Measurements from ENCODE around the gene SPRING1.
A peak's percentile ranks its signal among the peaks of the same experiment; 100 is the strongest.

The SPRING1 gene

GRCh38 chr12:116736962-116737773 is 701 bp downstream of the SPRING1 start:
- no peak for DNase-seq

GRCh38 chr12:116735951-116736599 is 1.8 kb downstream of the SPRING1 start:
- no peak for DNase-seq

GRCh38 chr12:116735084-116735483 is 2.8 kb downstream of the SPRING1 start:
- DNase-seq: no peak

- no peak for DNase-seq
Measured at GRCh38 chr12:116734156-116734768, 3.6 kb downstream of the SPRING1 start.

DNA sequence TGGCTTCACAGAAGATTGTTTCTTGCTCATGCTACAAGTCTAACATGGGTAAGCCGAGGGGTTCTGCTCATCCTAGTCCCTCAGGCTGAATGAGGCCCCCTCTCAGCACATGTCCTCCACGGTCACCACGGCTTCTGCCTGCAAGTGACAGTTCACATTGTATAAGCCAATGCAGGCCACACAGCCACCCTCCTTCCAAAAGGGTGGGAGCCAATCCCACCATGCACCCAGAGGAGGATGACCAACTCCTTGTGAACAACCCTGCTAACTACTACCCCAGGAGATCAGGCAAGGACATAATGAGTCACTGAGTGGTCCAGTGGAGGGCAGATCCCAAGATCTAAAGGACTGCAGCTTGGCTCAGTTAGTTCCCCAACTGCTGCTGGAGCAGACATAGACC is 6.1 kb downstream of the SPRING1 start:
- DNase-seq: no peak

GRCh38 chr12:116727891-116728290 is 10.0 kb downstream of the SPRING1 start:
- DNase-seq: no peak

- no peak for DNase-seq
Measured at GRCh38 chr12:116727261-116727660, 10.6 kb downstream of the SPRING1 start.

DNA sequence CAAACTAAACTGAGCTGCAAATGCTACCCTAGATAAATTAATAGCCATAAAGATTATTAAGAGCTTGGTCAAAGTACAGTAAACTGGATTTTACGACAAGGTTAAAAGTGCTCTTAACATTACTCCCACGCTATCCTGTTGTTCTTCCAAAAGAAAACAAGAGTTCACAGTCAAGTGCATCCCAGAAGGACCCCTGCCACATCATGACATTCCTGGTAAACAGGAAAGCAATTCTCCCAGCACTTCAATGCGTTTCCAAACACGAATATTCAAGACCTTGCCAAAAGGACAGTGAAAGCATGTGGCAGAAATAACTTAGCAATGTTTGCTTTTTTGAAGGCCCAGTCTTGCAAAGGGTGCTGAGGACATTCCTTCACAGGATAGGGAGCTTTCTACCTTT is 11.2 kb downstream of the SPRING1 start:
- DNase-seq: no peak

GRCh38 chr12:116722245-116722644 is 15.6 kb downstream of the SPRING1 start:
- DNase-seq: no peak

DNA sequence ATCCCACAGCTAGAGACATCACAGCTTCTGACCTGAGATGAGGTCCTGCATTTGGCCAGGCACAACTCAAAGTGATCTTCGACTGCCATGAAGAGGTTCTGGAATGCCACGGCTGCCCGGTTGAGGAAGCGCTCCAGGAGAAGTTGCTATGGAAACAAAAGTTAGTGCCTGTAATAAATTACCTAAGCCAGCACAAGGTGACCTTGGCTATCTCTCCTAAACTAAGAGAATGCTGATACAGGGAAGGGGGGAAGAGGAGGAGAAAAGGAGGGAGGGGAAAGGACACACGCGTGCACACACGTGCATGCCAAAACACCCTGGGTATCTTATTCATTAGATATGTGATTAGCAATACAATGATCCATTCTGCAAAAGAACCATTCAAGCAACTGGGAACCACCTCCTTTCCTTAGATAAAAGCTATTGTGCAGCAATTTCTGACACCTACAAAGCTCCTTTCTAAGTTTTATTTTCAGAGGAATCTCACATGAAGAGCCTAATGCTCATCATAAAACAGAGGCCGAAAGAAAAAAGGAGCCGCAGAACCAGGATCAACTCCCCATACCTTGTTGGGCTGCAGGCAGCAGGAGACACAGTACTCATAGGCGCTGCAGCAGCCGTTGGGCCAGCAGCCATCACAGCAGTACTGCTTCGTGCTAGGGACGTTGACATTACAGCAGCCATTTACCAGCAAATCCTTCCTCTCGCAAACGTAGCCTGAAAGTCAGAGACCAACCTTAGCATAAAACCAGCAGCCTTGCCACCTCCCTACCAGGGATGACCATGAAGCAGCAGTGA is 17.9 kb downstream of the SPRING1 start:
- no peak for DNase-seq

- peak in 1 of 2 experiments; percentile 40 for DNase-seq
Measured at GRCh38 chr12:116718655-116719454, 19.0 kb downstream of the SPRING1 start.

- DNase-seq: peak; percentile 58 to 89
Measured at GRCh38 chr12:116717466-116718437, 20.1 kb downstream of the SPRING1 start.

- no peak for DNase-seq
Measured at GRCh38 chr12:116714175-116714574, 23.7 kb downstream of the SPRING1 start.

GRCh38 chr12:116713527-116713926 is 24.3 kb downstream of the SPRING1 start:
- no peak for DNase-seq

DNA sequence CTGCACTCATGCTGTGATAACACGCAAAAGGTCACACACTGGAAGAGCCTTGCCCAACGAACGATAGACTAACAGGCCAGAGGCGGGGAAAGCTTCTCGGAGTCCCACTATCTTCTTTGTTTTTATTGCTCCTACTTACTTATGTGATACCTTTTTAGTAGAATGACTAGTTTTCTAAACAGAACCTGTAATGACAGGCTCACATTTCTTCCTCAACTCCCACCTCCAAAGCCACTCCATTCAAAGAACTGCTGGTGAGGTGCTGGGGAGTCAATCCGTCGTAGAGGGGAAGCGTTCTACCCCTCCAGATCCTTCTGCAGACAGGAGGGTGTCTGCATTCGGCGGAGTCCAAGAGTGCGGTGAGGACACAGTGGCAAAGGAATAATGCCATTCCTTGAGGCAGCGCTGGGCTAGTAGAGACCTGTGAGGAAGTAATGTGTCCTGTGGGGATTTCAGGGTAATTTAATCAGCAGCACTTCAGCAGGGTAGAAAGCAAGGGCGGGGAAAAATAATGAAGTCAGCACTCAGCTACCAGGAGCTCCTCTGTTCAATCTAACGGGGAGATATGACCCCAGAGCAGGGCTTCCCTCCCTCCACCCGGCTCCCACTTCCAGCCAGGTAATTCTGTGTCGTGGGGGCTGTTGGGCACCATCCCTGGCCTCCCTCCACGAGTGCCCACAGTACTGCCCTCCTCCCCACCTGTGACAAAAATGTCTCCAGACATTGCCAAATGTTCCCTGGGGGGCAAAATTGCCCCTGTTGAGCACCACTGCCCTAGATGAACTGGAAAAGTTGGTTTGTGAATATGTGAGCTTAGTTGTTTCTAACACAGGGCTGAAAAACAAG is 25.2 kb downstream of the SPRING1 start:
- DNase-seq: no peak

- DNase-seq: no peak
Measured at GRCh38 chr12:116710370-116711150, 27.3 kb downstream of the SPRING1 start.

- DNase-seq: no peak
Measured at GRCh38 chr12:116709768-116710167, 28.1 kb downstream of the SPRING1 start.

GRCh38 chr12:116708826-116709756 is 28.8 kb downstream of the SPRING1 start:
- peak; percentile 40 to 80 for DNase-seq

Measured in NCI-H446 (cell line).